Fibroblast of skin of right quadriceps (primary cell): ENCODE results near the gene CHCHD2.
"Not testable (repeated sequence)": the region's sequence is repeated elsewhere in the genome, so short reads cannot be mapped to it uniquely, and the experiment has no call there.

Experiments
- DNase-seq: peaks from one replicate; pipeline ENCODE4 v3.0.0-alpha.2; 2013

The CHCHD2 gene

GRCh38 chr7:56081626-56082340 lies 24.5 kb downstream of the CHCHD2 start:
- no peak for DNase-seq

DNA sequence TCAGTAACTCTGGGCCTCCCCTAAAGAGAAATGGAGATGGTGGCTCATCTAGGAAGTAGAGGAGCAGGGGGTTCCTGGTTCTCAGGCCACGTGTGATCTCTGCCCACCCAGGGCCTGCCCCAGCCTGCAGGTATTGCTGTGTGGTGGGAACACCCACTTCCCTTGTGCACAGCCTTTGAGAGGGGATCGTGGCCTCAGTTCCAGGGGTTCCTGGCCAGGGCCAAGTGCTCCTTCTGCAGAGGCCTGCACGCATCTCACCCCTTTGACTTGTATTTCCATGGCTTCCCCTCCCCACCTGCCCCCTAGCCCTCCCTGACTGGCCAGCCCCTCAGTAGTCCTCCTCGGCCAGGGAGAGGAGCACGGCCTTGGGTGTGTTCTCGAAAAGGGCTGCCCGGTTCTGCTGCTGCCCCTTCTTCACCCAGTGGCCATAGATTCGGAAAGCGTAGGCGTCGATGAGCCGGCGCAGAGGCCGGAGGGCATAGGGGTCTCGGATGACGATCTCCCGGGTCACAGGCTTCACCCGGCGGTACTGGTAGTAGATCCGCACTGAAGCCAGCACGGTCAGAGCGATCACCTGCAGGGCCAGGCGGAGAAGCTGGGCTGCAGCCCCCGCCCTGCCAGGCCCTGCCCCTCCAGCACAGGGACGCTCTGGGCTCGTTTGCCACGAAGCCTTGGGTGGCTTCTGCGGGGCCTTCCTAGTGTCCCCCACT lies 25.4 kb downstream of the CHCHD2 start:
- not testable (repeated sequence) for DNase-seq

DNA sequence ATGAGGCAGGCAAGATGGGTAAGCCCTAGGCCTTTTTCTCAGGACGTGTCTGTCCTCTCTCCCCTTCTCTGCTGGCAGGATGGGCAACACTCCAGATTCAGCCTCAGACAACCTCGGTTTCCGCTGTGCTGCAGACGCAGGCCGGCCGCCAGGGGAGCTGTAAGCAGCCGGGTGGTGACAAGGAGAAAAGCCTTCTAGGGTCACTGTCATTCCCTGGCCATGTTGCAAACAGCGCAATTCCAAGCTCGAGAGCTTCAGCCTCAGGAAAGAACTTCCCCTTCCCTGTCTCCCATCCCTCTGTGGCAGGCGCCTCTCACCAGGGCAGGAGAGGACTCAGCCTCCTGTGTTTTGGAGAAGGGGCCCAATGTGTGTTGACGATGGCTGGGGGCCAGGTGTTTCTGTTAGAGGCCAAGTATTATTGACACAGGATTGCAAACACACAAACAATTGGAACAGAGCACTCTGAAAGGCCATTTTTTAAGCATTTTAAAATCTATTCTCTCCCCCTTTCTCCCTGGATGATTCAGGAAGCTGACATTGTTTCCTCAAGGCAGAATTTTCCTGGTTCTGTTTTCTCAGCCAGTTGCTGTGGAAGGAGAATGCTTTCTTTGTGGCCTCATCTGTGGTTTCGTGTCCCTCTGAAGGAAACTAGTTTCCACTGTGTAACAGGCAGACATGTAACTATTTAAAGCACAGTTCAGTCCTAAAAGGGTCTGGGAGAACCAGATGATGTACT lies 26.7 kb downstream of the CHCHD2 start:
- peak; percentile 23 for DNase-seq

GRCh38 chr7:56078196-56078595 lies 28.1 kb downstream of the CHCHD2 start:
- no peak for DNase-seq

DNA sequence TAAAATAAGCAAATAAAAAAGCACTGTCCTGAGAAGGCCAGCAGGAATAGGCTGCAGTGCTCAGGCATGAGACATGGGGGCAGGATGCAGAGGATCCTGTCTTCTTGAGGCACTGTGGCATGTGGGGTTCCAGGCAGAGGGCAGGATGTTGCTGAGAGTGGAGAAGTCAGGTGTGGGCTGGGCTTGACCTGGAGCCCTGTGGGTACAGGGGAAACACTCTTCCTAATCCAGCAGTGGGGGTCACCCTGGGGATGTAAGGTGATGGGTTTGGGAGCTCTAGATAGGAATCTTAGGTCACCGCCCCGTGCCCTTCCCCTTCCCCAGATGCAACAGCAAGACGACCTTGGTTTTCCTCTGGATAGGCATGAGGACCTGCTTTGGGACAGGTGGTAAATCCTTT lies 28.6 kb downstream of the CHCHD2 start:
- no peak for DNase-seq

GRCh38 chr7:56074371-56074791 lies 31.9 kb downstream of the CHCHD2 start:
- peak; percentile 73 for DNase-seq

- not testable (repeated sequence) for DNase-seq
Measured at GRCh38 chr7:56066376-56066775, 39.9 kb downstream of the CHCHD2 start.

DNA sequence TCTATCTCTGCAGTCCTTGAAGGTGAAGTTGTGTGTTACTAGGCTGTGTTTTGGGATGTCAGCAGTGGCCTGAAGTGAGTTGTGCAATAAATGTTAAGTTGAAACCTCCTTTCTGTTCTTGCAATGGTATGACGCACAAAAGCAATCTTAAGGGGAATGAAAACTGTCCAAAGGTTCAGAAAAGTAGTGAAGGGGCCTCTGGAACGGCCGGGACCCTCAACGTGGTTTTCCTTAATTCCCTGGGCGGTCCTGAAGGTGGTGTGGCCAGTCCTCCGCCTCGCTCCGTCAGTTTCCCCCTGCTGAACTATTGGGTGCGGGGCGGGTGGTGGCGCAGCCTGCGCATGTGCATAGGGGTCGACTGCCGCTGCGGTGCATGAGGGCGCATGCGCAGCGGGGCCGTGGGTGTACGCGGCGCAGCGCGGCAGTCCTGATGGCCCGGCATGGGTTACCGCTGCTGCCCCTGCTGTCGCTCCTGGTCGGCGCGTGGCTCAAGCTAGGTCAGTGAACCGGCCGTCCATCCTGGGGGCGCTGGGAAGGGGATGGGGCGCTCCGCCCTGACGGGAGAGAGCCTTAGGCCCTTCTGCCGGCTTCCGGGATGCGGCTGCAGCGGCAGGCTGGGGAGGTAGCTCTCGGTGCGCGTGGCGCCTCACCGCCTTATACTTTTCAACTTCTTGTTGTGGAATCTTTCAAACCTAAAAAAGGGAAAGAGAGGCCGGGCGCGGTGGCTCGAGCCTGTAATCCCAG lies 42.2 kb downstream of the CHCHD2 start, which contains the start of gene SUMF2:
TSS of gene SUMF2 (plus strand) at position 405 of the 744 bp plus-strand sequence. CDS start at position 431, 26 bp downstream.
- DNase-seq, result peak; percentile 84

- DNase-seq, result no peak
Measured at GRCh38 chr7:56063500-56063881, 42.8 kb downstream of the CHCHD2 start.

- DNase-seq, result peak; percentile 72
Measured at GRCh38 chr7:56062382-56062781, 43.9 kb downstream of the CHCHD2 start.

DNA sequence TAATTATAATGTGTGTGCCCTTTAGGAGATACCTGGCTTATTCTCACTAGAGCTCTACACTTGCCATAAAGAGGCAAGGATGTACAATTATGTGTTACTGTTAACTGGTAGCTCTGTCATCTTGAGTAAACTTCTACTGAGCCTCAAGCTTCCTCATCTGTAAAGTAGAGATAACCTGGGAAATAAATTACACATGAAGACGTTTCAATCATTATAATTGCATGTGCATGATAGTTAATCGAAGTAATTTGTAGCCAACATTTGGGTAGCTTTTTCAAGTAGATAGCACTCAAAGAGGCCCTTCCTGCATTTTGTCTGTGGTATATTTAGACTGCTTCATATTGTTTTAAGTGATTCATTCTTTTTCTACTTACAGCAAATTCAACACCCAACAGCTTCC lies 52.3 kb downstream of the CHCHD2 start:
- DNase-seq, result no peak

- no peak for DNase-seq
Measured at GRCh38 chr7:56053379-56053778, 52.9 kb downstream of the CHCHD2 start.
